Small intestine (tissue), 7 donors: ENCODE measurements around the gene SLC16A3. TPM values are rescaled to one million over a fixed set of nuclear protein-coding genes. Genes with fewer than 3 reads are reported as not detected.
A peak's percentile ranks its signal among the peaks of the same experiment; 100 is the strongest.
"Not testable (repeated sequence)": the region's sequence is repeated elsewhere in the genome, so short reads cannot be mapped to it uniquely, and the experiment has no call there.

Experiments used
- DNase-seq, 2 donors: peaks; one replicate each; pipeline versions ENCODE4 v3.0.0 to v3.0.0-alpha.2; 2013
- FAIRE-seq: peaks from 2 replicates; lab custom pipeline; 2012; peaks lifted over from hg19 to GRCh38; lab: Jason Lieb, UNC
- H3K27ac ChIP-seq, 3 donors: one replicate each; pipeline ENCODE4 v1.5.1; 2013; ENCODE audit warnings: low read length in 2 of 3, mild to moderate bottlenecking in 2 of 3, control low read depth in 1 of 3, inconsistent platforms in 1 of 3, low read depth in 1 of 3, moderate library complexity in 1 of 3
- H3K27me3 ChIP-seq, 3 donors: one replicate each; pipeline ENCODE4 v1.6.1; 2013; ENCODE audit warnings: low read length in 3 of 3, inconsistent platforms in 1 of 3; ENCODE audit not compliant: control insufficient read depth in 3 of 3, insufficient read depth in 3 of 3
- H3K36me3 ChIP-seq, 3 donors: one replicate each; pipeline ENCODE4 v1.6.1; 2013; ENCODE audit warnings: low read length in 3 of 3, inconsistent platforms in 1 of 3, low read depth in 1 of 3, mild to moderate bottlenecking in 1 of 3, moderate library complexity in 1 of 3; ENCODE audit not compliant: control insufficient read depth in 3 of 3, insufficient read depth in 2 of 3
- H3K4me1 ChIP-seq, 3 donors: one replicate each; pipeline ENCODE4 v1.6.1; 2013; ENCODE audit warnings: low read length in 2 of 3, inconsistent platforms in 1 of 3, low read depth in 1 of 3, mild to moderate bottlenecking in 1 of 3, moderate library complexity in 1 of 3; ENCODE audit not compliant: control insufficient read depth in 3 of 3, insufficient read depth in 2 of 3
- H3K4me3 ChIP-seq, 3 donors: one replicate each; pipeline ENCODE4 v1.5.1; 2013; ENCODE audit warnings: low read length in 3 of 3, control low read depth in 1 of 3, inconsistent platforms in 1 of 3, low read depth in 1 of 3, mild to moderate bottlenecking in 1 of 3, moderate library complexity in 1 of 3
- H3K9me3 ChIP-seq, 2 donors: one replicate each; pipeline ENCODE4 v1.6.1; 2013; ENCODE audit warnings: low read depth in 1 of 2, low read length in 1 of 2; ENCODE audit not compliant: control insufficient read depth in 2 of 2, insufficient read depth in 1 of 2
- WGBS, 3 donors: extraction: QIAGEN DNeasy Blood & Tissue Kit; methylation state at CpG; one replicate each; pipeline ENCODE4 v1.1.7; 2013; 5-methylcytosine and 5-hydroxymethylcytosine counted together
- polyA plus RNA-seq, 4 donors: library from polyadenylated mRNA; stranded (reverse) in 3 of 4; unstranded in 1 of 4; fragments of 200-250 nt in 3 of 4; fragments of 120-200 nt in 1 of 4; gene quantifications; one replicate each; pipeline versions ENCODE4 v1.2.1 to v1.2.3, GENCODE V29; 2013
- donor health status: healthy with polysubstance abuse.
- donor health status: control.
- donor health status: control.
- donor health status: Bipolar disorder and iron deficiency.
- donor health status: healthy.

Gene SLC16A3
- polyA plus RNA-seq, 4 donors = 5.4 to 33.2 (median 14.5) TPM

DNA sequence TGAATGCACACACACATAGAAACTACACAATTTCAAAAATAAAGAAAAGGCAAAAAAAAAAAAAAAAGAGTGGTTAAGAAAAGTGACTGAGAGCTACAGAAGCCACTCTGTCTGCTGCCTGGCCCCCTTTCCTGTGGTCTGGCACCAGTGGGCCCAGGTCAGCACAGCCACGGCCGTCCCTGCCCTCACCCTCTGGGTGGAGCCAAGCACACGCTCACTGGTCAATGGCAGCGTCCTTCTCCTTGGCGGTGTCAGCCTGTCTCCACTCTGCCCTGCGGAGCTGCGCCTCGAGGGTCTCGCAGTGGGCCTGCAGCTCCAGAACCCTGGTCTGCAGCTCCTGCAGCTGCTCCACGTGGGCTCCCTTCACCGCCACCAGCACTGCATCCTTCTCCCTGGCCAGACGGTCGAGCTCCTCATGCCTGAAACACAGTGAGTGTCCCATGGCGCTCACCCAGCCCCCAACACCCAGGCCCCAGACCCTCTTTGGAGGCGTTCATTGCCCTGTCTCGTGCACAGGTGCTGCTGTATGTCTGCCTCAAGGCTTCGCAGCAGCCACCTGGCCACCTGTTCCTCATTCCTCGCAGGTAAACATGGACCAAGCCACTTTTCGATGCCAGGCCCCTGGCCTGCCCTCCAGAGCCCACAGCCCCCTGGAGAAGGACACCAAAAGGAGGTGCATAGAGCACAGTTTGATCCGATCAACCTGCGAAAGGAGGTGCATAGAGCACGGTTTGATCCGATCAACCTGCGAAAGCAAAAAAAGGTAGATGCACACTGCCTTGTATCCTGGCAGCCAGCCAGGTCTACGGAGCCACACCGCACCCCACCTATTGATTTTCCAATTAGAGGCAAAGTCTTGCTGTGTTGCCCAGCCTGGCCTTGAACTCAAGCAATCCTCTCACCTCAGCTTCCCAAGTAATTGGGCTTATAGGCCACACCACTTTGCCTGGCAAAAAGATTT, 40.6 kb upstream of the SLC16A3 start:
- DNase-seq (peak; percentile 32 to 88), FAIRE-seq (no peak)
- 46 to 78% (median 63%) methylated on average over 25 to 26 of the region's 26 CpGs for WGBS, 3 donors
- Histone ChIP-seq H3K4me3 (no peak overlapping the region), H3K27ac (no peak overlapping the region), H3K36me3 (peaks cover 3 to 63% (median 3%) of the 10 kb centered on the region in 3 donors), H3K9me3 (no peaks in the 10 kb centered on the region), H3K4me1 (peaks cover 0 to 8% (median 3%) of the 10 kb centered on the region in 3 donors), H3K27me3 (no peaks in the 10 kb centered on the region)

DNA sequence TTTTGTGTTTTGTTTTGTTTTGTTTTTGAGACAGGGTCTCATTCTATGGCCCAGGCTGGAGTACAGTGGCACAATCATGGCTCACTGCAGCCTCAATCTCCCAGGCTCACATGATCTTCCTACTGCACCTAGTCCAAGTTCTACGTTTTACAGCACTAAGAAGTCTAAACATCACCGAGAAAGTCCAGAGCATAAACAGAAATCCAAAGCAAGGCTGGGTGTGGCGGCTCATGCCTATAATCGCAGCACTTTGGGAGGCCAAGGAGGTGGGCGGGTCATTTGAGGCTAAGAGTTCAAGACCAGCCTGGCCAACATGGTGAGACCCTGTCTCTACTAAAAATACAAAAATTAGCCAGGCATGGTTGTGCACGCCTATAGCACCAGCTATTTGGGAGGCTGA, 35.8 kb upstream of the SLC16A3 start:
- Histone ChIP-seq H3K4me1 (peaks cover 0 to 16% (median 3%) of the 10 kb centered on the region in 3 donors), H3K27ac (peak overlapping the region; percentile 86 to 88 (median 87)), H3K36me3 (peaks cover 0 to 67% (median 3%) of the 10 kb centered on the region in 3 donors)
- H3K27me3 ChIP-seq, H3K9me3 ChIP-seq, FAIRE-seq, H3K4me3 ChIP-seq: not testable (repeated sequence)
- peak; percentile 82 for DNase-seq
- 41 to 72% (median 56%) methylated on average over 6 of the region's 6 CpGs for WGBS, 3 donors

DNA sequence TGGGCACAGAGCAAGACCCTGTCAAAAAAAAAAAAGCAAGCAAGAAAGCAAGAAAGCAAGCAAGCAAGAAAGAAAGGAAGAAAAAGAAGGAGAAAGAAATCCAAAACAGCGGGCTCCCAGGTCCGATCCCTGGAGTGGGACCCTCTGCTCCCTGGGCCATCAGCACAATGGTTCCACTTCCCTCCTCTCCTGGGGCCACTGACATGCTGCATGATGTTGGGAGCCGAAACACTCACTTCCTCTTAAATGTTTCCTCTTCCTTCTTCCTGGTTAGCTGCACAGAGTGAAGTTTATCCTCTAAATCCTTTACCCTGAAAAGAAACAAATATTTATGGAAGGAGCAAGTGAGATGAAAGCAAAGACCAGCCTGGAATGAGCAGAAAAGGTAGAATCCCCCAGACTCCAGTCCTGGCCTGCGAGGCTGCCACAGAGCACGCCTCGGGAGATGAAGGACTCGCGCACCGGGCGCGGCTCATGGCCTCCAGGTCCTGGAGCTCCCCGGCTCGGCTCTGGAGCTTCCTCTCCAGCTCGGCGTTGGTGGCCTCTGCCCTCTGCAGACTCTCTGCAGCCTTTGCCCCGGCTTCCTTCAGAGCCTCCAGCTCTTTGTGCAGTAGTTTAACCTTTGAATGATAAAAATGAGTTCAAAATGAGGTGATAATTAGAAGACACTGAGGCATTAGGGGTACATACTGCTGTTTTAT, 35.2 kb upstream of the SLC16A3 start:
- peaks cover 0 to 67% (median 3%) of the 10 kb centered on the region in 3 donors for H3K36me3 ChIP-seq
- no peak overlapping the region for H3K4me3 ChIP-seq
- H3K9me3 ChIP-seq = no peaks in the 10 kb centered on the region
- H3K27ac ChIP-seq = peak overlapping the region; percentile 86 to 88 (median 87)
- DNase-seq (peak; percentile 81 to 89), FAIRE-seq (no peak)
- 23 to 59% (median 55%) methylated on average over 16 of the region's 16 CpGs for WGBS, 3 donors
- H3K27me3 ChIP-seq = no peaks in the 10 kb centered on the region
- H3K4me1 ChIP-seq = peaks cover 0 to 16% (median 0%) of the 10 kb centered on the region in 3 donors

DNA sequence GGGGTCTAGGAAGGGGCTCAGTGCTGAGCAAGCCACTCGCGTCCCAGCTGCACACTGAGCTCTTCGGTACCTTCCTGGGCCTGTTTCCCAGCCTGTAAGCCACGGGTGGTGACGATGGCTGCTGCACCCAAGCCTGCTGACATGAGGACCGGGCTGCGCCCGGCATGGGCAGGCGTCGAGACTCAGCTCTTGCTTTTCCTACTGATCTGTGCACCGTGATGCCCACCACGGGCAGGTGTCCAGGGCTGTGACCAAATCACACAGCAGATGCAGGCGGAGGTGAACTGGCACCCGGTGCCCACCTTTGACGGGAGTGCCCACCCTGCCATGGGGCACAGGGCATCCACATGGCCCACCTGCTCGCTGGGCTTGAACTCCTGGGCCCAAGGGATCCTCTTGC, 34.1 kb upstream of the SLC16A3 start:
- DNase-seq (no peak), FAIRE-seq (no peak)
- 95 to 96% (median 96%) methylated on average over 15 to 16 of the region's 16 CpGs for WGBS, 3 donors
- H3K9me3 ChIP-seq = no peaks in the 10 kb centered on the region
- H3K27ac ChIP-seq = no peak overlapping the region
- H3K27me3 ChIP-seq = no peaks in the 10 kb centered on the region
- peaks cover 0 to 16% (median 0%) of the 10 kb centered on the region in 3 donors for H3K4me1 ChIP-seq
- no peak overlapping the region for H3K4me3 ChIP-seq
- peaks cover 0 to 71% (median 3%) of the 10 kb centered on the region in 3 donors for H3K36me3 ChIP-seq

DNA sequence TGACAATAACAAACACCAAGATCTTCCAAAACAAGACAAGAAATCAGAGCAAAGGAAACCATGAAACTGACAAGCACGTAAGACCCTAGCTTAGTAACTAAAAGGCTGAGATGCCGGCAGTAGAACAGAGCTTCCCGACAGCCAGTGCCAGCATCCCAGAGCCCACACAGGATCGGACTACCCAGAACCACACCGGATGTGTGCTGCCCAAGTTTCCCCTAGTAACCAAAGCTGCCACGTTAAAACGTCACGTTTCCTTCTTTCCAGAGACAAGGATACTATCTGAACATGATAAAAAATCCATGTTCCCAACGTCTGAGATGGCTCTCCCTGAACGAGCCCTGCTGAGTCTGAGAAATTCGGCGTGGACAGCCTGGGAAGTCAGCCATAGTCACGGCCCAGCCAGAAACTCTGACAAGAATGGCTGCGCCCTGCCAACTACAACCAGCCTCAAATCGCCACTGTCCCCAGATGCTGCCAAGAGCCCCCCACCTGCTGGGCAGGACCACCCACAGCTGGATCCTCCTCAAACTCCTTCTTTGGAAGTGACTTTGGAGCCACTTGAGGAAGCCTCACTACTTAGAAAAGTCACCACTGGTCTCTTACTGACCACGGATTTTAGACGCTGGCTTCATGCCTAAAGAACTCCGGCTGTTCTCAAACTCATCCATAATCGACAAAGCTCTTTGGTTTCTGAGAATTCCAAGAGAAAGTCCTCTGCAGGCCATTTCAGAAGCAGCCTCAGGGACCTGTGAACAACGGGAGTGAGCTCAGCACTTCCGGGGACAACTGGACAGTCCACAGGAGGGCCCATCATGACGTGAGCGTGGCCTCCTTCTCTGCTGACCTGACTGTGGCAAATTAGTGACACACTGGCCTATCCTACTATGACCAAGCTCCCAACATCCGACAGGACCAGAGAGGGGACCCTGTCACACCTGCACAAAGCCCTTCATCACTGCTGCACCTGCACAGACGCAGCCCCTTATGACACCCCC, 32.9 kb upstream of the SLC16A3 start:
- Histone ChIP-seq H3K9me3 (no peaks in the 10 kb centered on the region), H3K36me3 (peaks cover 0 to 82% (median 3%) of the 10 kb centered on the region in 3 donors), H3K27ac (peak overlapping the region in 2 of 3 donors; percentile 14 to 46), H3K4me1 (peaks cover 0 to 16% (median 0%) of the 10 kb centered on the region in 3 donors), H3K4me3 (no peak overlapping the region), H3K27me3 (no peaks in the 10 kb centered on the region)
- FAIRE-seq (no peak), DNase-seq (no peak)
- WGBS, 3 donors = 77 to 89% (median 87%) methylated on average over 25 of the region's 25 CpGs

DNA sequence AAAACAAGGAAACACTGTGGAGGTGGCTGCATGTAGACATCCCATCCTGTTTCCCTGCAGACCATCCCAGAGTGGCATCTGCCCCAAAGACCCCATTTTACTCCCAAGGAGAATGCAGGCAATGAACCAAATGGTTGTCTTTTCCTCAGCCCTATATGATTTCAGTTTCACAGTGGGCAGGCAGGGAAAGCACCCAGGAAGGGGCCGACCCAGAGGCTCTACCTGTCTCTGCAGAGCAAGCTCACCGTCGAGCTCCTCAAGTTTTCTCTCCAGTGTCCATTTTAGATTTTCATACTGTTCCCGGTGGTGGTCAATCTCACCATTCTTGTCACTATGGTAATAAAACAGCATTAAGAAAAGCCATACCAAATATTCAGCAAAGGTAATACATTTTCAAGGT, 30.8 kb upstream of the SLC16A3 start:
- Histone ChIP-seq H3K4me3 (no peak overlapping the region), H3K36me3 (peaks cover 0 to 76% (median 0%) of the 10 kb centered on the region in 3 donors), H3K27ac (no peak overlapping the region), H3K9me3 (no peaks in the 10 kb centered on the region), H3K27me3 (no peaks in the 10 kb centered on the region), H3K4me1 (peaks cover 0 to 10% (median 0%) of the 10 kb centered on the region in 3 donors)
- 81 to 92% (median 86%) methylated on average over 4 of the region's 4 CpGs for WGBS, 3 donors
- DNase-seq = no peak
- FAIRE-seq = no peak

DNA sequence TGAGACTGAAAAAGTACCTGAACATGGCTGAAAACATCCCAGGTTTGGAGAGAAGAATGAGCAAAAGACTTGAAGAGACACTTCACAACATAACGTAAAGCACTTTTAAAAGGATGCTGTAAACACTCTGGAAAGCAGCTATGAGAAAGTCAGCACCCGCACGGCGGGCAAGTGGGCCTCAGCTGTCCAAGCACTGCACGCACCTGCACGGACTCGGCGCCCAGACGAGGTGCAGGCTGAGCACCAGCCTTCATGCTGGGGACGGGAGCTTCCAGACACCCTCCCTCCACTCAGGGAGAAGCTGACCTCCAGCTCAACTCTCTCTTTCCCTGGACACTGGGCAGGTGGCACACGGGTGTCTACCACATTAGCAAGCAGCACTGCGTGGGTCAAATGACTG, 29.3 kb upstream of the SLC16A3 start:
- no peak overlapping the region for H3K4me3 ChIP-seq
- no peaks in the 10 kb centered on the region for H3K9me3 ChIP-seq
- H3K27me3 ChIP-seq = no peaks in the 10 kb centered on the region
- no peak for FAIRE-seq
- no peak overlapping the region for H3K27ac ChIP-seq
- 91 to 94% (median 94%) methylated on average over 12 of the region's 12 CpGs for WGBS, 3 donors
- no peak for DNase-seq
- no peaks in the 10 kb centered on the region for H3K4me1 ChIP-seq
- peaks cover 0 to 75% (median 0%) of the 10 kb centered on the region in 3 donors for H3K36me3 ChIP-seq
